Activated gamma-delta T cell treated with anti-CD3 and anti-CD28 coated beads, Interleukin-2, amount 50 U/mL, for 16 hours (primary cell): Measurements from ENCODE around the gene RABEP1.
"Not testable (repeated sequence)": the region's sequence is repeated elsewhere in the genome, so short reads cannot be mapped to it uniquely, and the experiment has no call there.

Experiments used
- DNase-seq: peaks from one replicate; pipeline ENCODE4 v3.0.0-alpha.2; 2020; ENCODE audit warnings: low read depth

RABEP1 gene

GRCh38 chr17:5424909-5425308 is 142.8 kb downstream of the RABEP1 start:
- DNase-seq, result no peak

GRCh38 chr17:5425826-5426225 is 143.7 kb downstream of the RABEP1 start:
- no peak for DNase-seq

GRCh38 chr17:5429191-5429887 is 147.3 kb downstream of the RABEP1 start:
- no peak for DNase-seq

- DNase-seq, result no peak
Observed at GRCh38 chr17:5430413-5430999, 148.4 kb downstream of the RABEP1 start.

- not testable (repeated sequence) for DNase-seq
Observed at GRCh38 chr17:5431234-5431633, 149.2 kb downstream of the RABEP1 start.

GRCh38 chr17:5431949-5432556 is 150.0 kb downstream of the RABEP1 start:
- DNase-seq, result no peak

- no peak for DNase-seq
Observed at GRCh38 chr17:5434984-5435383, 152.9 kb downstream of the RABEP1 start.
